Loucy (cell line): ENCODE data around the gene YES1.
A peak's percentile ranks its signal among the peaks of the same experiment; 100 is the strongest.
"Not testable (repeated sequence)": the region's sequence is repeated elsewhere in the genome, so short reads cannot be mapped to it uniquely, and the experiment has no call there.

Experiments used
- H2AFZ ChIP-seq: fragments of 200-600 bp; sonication (generic); 2 replicates; pipeline ENCODE4 v1.6.0; 2016; ENCODE audit warnings: antibody characterized with exemption, mild to moderate bottlenecking, low read length, moderate library complexity
- H3F3A ChIP-seq: fragments of 200-600 bp; 2 replicates; pipeline ENCODE4 v1.6.0; 2016; ENCODE audit warnings: antibody characterized with exemption, low read depth, mild to moderate bottlenecking
- H3K27me3 ChIP-seq: fragments of 200-600 bp; sonication (generic); 2 replicates; pipeline ENCODE4 v1.6.1; 2014; ENCODE audit warnings: low read length, mild to moderate bottlenecking; ENCODE audit not compliant: insufficient read depth, poor library complexity, severe bottlenecking
- H3K36me3 ChIP-seq: fragments of 200-600 bp; sonication (generic); 2 replicates; pipeline ENCODE4 v1.6.1; 2016; ENCODE audit warnings: low read length; ENCODE audit not compliant: insufficient read depth
- H3K4me1 ChIP-seq: fragments of 200-600 bp; sonication (generic); 2 replicates; pipeline ENCODE4 v1.5.1; 2014; ENCODE audit warnings: low read length, mild to moderate bottlenecking; ENCODE audit not compliant: insufficient read depth, poor library complexity, severe bottlenecking
- H3K4me2 ChIP-seq: fragments of 200-600 bp; sonication (generic); 2 replicates; pipeline ENCODE4 v1.6.0; 2014; ENCODE audit warnings: antibody characterized with exemption, low read length, low read depth, mild to moderate bottlenecking; ENCODE audit not compliant: poor library complexity, severe bottlenecking
- H3K4me3 ChIP-seq: fragments of 200-600 bp; sonication (generic); 2 replicates; pipeline ENCODE4 v1.5.1; 2014; ENCODE audit warnings: low read length, mild to moderate bottlenecking, mixed read lengths; ENCODE audit not compliant: poor library complexity, severe bottlenecking
- H3K79me2 ChIP-seq: fragments of 200-600 bp; sonication (generic); 2 replicates; pipeline ENCODE4 v1.6.1; 2014; ENCODE audit warnings: low read length; ENCODE audit not compliant: insufficient read depth
- H3K9ac ChIP-seq: fragments of 200-600 bp; sonication (generic); 2 replicates; pipeline ENCODE4 v1.6.0; 2014; ENCODE audit warnings: mild to moderate bottlenecking, low read depth, low read length, moderate library complexity; ENCODE audit not compliant: poor library complexity, severe bottlenecking
- H3K9me2 ChIP-seq: fragments of 200-600 bp; sonication (generic); replicated peaks from 2 replicates; pipeline ENCODE4 v1.6.1; 2016; ENCODE audit warnings: low read depth, low read length, mixed read lengths
- H3K9me3 ChIP-seq: fragments of 200-600 bp; sonication (generic); 2 replicates; pipeline ENCODE4 v1.6.1; 2014; ENCODE audit warnings: mild to moderate bottlenecking, antibody characterized with exemption, low read length, low read depth; ENCODE audit not compliant: insufficient read depth
- H4K20me1 ChIP-seq: fragments of 200-600 bp; sonication (generic); 2 replicates; pipeline ENCODE4 v1.6.0; 2014; ENCODE audit warnings: antibody characterized with exemption, low read length, mild to moderate bottlenecking; ENCODE audit not compliant: insufficient read depth, poor library complexity, severe bottlenecking
- EZH2phosphoT487 ChIP-seq: fragments of 200-600 bp; IDR thresholded peaks from 2 replicates; pipeline ENCODE4 v1.6.1; 2018; ENCODE audit warnings: antibody characterized with exemption, mild to moderate bottlenecking, moderate library complexity, borderline replicate concordance
- TF ChIP-seq, protein P1 (sequence below): fragments of 200-600 bp; sonication (generic); conservative IDR thresholded peaks from 2 replicates; pipeline ENCODE4 v1.5.1; 2014; ENCODE audit warnings: mild to moderate bottlenecking, antibody characterized with exemption, low read length

YES1 gene

GRCh38 chr18:731185-731584 is 80.9 kb downstream of the YES1 start:
- H4K20me1 ChIP-seq: no peaks in the 10 kb centered on the region
- no peaks in the 10 kb centered on the region; the same call in 1 of the 2 replicates for H3K36me3 ChIP-seq
- no peak overlapping the region for H3K4me3 ChIP-seq
- H3K79me2 ChIP-seq: no peaks in the 10 kb centered on the region
- H3K9ac ChIP-seq: no peak overlapping the region
- no peaks in the 10 kb centered on the region for H3K27me3 ChIP-seq
- no peaks in the 10 kb centered on the region for H3F3A ChIP-seq
- H3K4me2 ChIP-seq: no peak overlapping the region
- no peak for TF ChIP-seq EZH2phosphoT487
- TF ChIP-seq, protein P1, sequence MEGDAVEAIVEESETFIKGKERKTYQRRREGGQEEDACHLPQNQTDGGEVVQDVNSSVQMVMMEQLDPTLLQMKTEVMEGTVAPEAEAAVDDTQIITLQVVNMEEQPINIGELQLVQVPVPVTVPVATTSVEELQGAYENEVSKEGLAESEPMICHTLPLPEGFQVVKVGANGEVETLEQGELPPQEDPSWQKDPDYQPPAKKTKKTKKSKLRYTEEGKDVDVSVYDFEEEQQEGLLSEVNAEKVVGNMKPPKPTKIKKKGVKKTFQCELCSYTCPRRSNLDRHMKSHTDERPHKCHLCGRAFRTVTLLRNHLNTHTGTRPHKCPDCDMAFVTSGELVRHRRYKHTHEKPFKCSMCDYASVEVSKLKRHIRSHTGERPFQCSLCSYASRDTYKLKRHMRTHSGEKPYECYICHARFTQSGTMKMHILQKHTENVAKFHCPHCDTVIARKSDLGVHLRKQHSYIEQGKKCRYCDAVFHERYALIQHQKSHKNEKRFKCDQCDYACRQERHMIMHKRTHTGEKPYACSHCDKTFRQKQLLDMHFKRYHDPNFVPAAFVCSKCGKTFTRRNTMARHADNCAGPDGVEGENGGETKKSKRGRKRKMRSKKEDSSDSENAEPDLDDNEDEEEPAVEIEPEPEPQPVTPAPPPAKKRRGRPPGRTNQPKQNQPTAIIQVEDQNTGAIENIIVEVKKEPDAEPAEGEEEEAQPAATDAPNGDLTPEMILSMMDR: no peak
- H3K4me1 ChIP-seq: peaks cover 3% of the 10 kb centered on the region
- H2AFZ ChIP-seq: no peak overlapping the region
- no peaks in the 10 kb centered on the region for H3K9me3 ChIP-seq
- H3K9me2 ChIP-seq: no peaks in the 10 kb centered on the region

DNA sequence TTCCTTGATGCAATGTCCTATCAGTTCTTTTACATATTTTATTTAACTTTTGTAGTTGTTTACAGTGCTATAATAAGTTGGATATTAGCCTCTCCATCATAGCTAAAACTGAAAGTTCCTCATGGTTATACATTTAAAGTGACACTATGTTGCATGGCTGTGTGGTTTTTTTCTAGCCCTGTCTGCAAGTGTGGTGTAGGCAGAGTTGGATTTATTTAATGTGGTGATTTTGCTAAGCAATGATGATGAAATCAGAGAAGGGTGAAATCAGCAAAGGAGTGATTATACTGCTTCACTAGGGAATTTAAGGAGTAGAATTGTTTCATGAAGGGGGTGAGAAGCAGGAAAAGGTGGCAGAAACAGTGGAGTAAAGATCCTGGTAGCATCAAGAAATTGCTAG is 81.3 kb downstream of the YES1 start:
- TF ChIP-seq, protein P1: no peak
- TF ChIP-seq EZH2phosphoT487: no peak
- no peak overlapping the region for H2AFZ ChIP-seq
- H3K4me2 ChIP-seq: no peak overlapping the region
- no peak overlapping the region for H3K9ac ChIP-seq
- H3K79me2 ChIP-seq: no peaks in the 10 kb centered on the region
- H3K9me3 ChIP-seq: no peaks in the 10 kb centered on the region
- no peaks in the 10 kb centered on the region for H4K20me1 ChIP-seq
- no peaks in the 10 kb centered on the region for H3F3A ChIP-seq
- H3K4me1 ChIP-seq: peaks cover 3% of the 10 kb centered on the region
- H3K36me3 ChIP-seq: no peaks in the 10 kb centered on the region; the same call in 1 of the 2 replicates
- H3K27me3 ChIP-seq: no peaks in the 10 kb centered on the region
- H3K9me2 ChIP-seq: no peaks in the 10 kb centered on the region
- no peak overlapping the region for H3K4me3 ChIP-seq

- not testable (repeated sequence) for H2AFZ ChIP-seq, H3K36me3 ChIP-seq, H3K9ac ChIP-seq, H3K9me3 ChIP-seq, H3K4me1 ChIP-seq, H3K4me2 ChIP-seq, H3K79me2 ChIP-seq, H4K20me1 ChIP-seq, H3K4me3 ChIP-seq, H3F3A ChIP-seq, H3K27me3 ChIP-seq, H3K9me2 ChIP-seq
- TF ChIP-seq, protein P1: peak; percentile 49
Observed at GRCh38 chr18:730120-730519, 81.9 kb downstream of the YES1 start.
